Esophagus squamous epithelium (tissue), 4 donors: ENCODE results near the gene GABRR1.

Experiments
- POLR2A ChIP-seq, 4 donors: fragments of 450-650 bp; IDR thresholded peaks; one replicate each; pipeline ENCODE4 v1.6.1; 2017; ENCODE audit warnings: antibody characterized with exemption in 4 of 4, mild to moderate bottlenecking in 4 of 4, moderate library complexity in 3 of 4
- TF ChIP-seq, protein P1 (sequence below), 6 experiments: fragments of 450-650 bp in 4 of 6; fragments of 200-600 bp in 2 of 6; sonication (generic) in 2 of 6; IDR thresholded peaks; one replicate each; pipeline ENCODE4 v1.5.1; 2016 to 2019; ENCODE audit warnings: antibody characterized with exemption in 6 of 6, mild to moderate bottlenecking in 4 of 6, moderate library complexity in 4 of 6

DNA sequence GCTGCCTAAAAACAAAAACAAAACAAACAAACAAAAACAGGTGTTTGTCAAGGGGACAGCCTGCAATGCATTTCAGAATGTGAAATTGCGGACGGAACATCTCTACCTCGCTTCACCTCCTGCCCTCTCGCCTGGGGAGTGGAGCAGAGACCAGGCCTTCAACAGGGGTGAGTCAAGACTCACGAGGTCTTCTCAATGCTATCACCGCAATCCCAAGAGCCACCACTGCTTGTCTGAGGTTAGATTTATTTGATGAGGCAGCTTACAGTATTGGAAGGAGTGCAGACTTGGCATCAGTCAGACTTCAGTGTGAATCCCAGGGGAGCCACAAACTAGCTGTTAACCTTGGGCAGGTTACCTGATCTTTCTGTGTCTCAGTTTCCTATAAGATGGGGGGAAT, 7.7 kb downstream of the GABRR1 start:
- TF ChIP-seq, protein P1, sequence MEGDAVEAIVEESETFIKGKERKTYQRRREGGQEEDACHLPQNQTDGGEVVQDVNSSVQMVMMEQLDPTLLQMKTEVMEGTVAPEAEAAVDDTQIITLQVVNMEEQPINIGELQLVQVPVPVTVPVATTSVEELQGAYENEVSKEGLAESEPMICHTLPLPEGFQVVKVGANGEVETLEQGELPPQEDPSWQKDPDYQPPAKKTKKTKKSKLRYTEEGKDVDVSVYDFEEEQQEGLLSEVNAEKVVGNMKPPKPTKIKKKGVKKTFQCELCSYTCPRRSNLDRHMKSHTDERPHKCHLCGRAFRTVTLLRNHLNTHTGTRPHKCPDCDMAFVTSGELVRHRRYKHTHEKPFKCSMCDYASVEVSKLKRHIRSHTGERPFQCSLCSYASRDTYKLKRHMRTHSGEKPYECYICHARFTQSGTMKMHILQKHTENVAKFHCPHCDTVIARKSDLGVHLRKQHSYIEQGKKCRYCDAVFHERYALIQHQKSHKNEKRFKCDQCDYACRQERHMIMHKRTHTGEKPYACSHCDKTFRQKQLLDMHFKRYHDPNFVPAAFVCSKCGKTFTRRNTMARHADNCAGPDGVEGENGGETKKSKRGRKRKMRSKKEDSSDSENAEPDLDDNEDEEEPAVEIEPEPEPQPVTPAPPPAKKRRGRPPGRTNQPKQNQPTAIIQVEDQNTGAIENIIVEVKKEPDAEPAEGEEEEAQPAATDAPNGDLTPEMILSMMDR (IDR thresholded peaks at IDR 0.05) = no peak
- TF ChIP-seq POLR2A (IDR thresholded peaks at IDR 0.05) = no peak
